DOHH2 (cell line): ENCODE measurements around the gene TOB1.

Experiments
- H3F3A ChIP-seq: fragments of 200-600 bp; sonication (generic), shearing (Covaris generic); 2 replicates; pipeline ENCODE4 v1.6.0; 2016; ENCODE audit warnings: antibody characterized with exemption, mild to moderate bottlenecking; ENCODE audit not compliant: control insufficient read depth, insufficient read depth
- H3K27ac ChIP-seq: fragments of 200-600 bp; sonication (generic); 2 replicates; pipeline ENCODE4 v1.5.1; 2014; ENCODE audit warnings: low read depth, mild to moderate bottlenecking, low read length, moderate library complexity
- H3K27me3 ChIP-seq: fragments of 200-600 bp; sonication (generic); 2 replicates; pipeline ENCODE4 v1.6.1; 2014; ENCODE audit warnings: mild to moderate bottlenecking, low read length, mixed read lengths; ENCODE audit not compliant: control insufficient read depth
- H3K36me3 ChIP-seq: fragments of 200-600 bp; sonication (generic); 2 replicates; pipeline ENCODE4 v1.6.1; 2014; ENCODE audit warnings: mild to moderate bottlenecking, low read length, moderate library complexity, mixed read lengths; ENCODE audit not compliant: control insufficient read depth
- H3K4me1 ChIP-seq: fragments of 200-600 bp; sonication (generic); 2 replicates; pipeline ENCODE4 v1.6.1; 2014; ENCODE audit warnings: mild to moderate bottlenecking, low read length, mixed read lengths; ENCODE audit not compliant: control insufficient read depth
- H3K4me2 ChIP-seq: fragments of 200-600 bp; sonication (generic); 2 replicates; pipeline ENCODE4 v1.6.0; 2014; ENCODE audit warnings: mild to moderate bottlenecking, low read length, moderate library complexity
- H3K4me3 ChIP-seq: fragments of 200-600 bp; sonication (generic); 2 replicates; pipeline ENCODE4 v1.5.1; 2014; ENCODE audit warnings: mild to moderate bottlenecking, low read length, mixed read lengths
- H3K79me2 ChIP-seq: fragments of 200-600 bp; sonication (generic); 2 replicates; pipeline ENCODE4 v1.6.1; 2014; ENCODE audit warnings: mild to moderate bottlenecking, low read length, mixed read lengths; ENCODE audit not compliant: control insufficient read depth
- H3K9me2 ChIP-seq: fragments of 200-600 bp; sonication (generic); replicated peaks from 2 replicates; pipeline ENCODE4 v1.6.1; 2014; ENCODE audit warnings: mild to moderate bottlenecking, low read length, mixed read lengths; ENCODE audit not compliant: control insufficient read depth
- H3K9me3 ChIP-seq: fragments of 200-600 bp; sonication (generic); 2 replicates; pipeline ENCODE4 v1.6.1; 2014; ENCODE audit warnings: antibody characterized with exemption, low read length, mixed read lengths; ENCODE audit not compliant: control insufficient read depth, insufficient read depth
- H4K20me1 ChIP-seq: fragments of 200-600 bp; sonication (generic); 2 replicates; pipeline ENCODE4 v1.6.0; 2014; ENCODE audit warnings: low read depth, mild to moderate bottlenecking, antibody characterized with exemption, low read length, moderate library complexity; ENCODE audit not compliant: control insufficient read depth, insufficient read depth
- CTCF ChIP-seq: fragments of 200-600 bp; sonication (generic); IDR thresholded peaks from one replicate; pipeline ENCODE4 v1.5.1; 2014; ENCODE audit warnings: antibody characterized with exemption, mild to moderate bottlenecking, low read depth, low read length; ENCODE audit not compliant: poor library complexity, severe bottlenecking
- EZH2phosphoT487 ChIP-seq: fragments of 200-600 bp; sonication (generic); IDR thresholded peaks from 2 replicates; pipeline ENCODE4 v1.6.1; 2017; ENCODE audit warnings: borderline replicate concordance, mild to moderate bottlenecking, antibody characterized with exemption, low read length, moderate library complexity, mixed read lengths

Gene TOB1

GRCh38 chr17:50836826-50837225 lies 29.3 kb downstream of the TOB1 start:
- no peaks in the 10 kb centered on the region for H3K27me3 ChIP-seq
- no peaks in the 10 kb centered on the region for H3K9me3 ChIP-seq
- H3K4me2 ChIP-seq, result no peak overlapping the region
- H3K4me1 ChIP-seq, result no peaks in the 10 kb centered on the region
- TF ChIP-seq EZH2phosphoT487, result no peak
- TF ChIP-seq CTCF, result no peak
- no peak overlapping the region for H3K4me3 ChIP-seq
- no peaks in the 10 kb centered on the region for H3K36me3 ChIP-seq
- H3K9me2 ChIP-seq, result no peaks in the 10 kb centered on the region
- H3F3A ChIP-seq, result no peaks in the 10 kb centered on the region
- H3K79me2 ChIP-seq, result no peaks in the 10 kb centered on the region
- no peak overlapping the region for H3K27ac ChIP-seq
- no peaks in the 10 kb centered on the region for H4K20me1 ChIP-seq

GRCh38 chr17:50835301-50836234 lies 30.6 kb downstream of the TOB1 start, which contains the start of gene WFIKKN2:
Gene WFIKKN2, plus strand, starts transcription at chr17:50835586. Its CDS starts 352 bp downstream, at chr17:50835938.
- no peak within 1 kb of the TSS for H3K27ac ChIP-seq
- no peaks in the 10 kb centered on the region for H3K36me3 ChIP-seq

GRCh38 chr17:50834429-50835300 lies 31.5 kb downstream of the TOB1 start:
- H3K27ac ChIP-seq, result no peak overlapping the region
- no peak overlapping the region for H3K4me3 ChIP-seq
- H3K9me3 ChIP-seq, result no peaks in the 10 kb centered on the region
- H3F3A ChIP-seq, result no peaks in the 10 kb centered on the region
- H3K9me2 ChIP-seq, result no peaks in the 10 kb centered on the region
- H3K36me3 ChIP-seq, result no peaks in the 10 kb centered on the region
- H3K4me2 ChIP-seq, result no peak overlapping the region
- no peaks in the 10 kb centered on the region for H4K20me1 ChIP-seq
- no peaks in the 10 kb centered on the region for H3K79me2 ChIP-seq
- no peaks in the 10 kb centered on the region for H3K4me1 ChIP-seq
- no peak for TF ChIP-seq EZH2phosphoT487
- no peak for TF ChIP-seq CTCF
- H3K27me3 ChIP-seq, result no peaks in the 10 kb centered on the region

More at GRCh38 chr17:50835301-50836234, 30.6 kb downstream of the TOB1 start, which contains the start of gene WFIKKN2:
- no peaks in the 10 kb centered on the region for H4K20me1 ChIP-seq
- H3K27me3 ChIP-seq, result no peaks in the 10 kb centered on the region
- no peak within 1 kb of the TSS for H3K4me3 ChIP-seq
- H3F3A ChIP-seq, result no peaks in the 10 kb centered on the region
- H3K4me2 ChIP-seq, result no peak within 1 kb of the TSS
- TF ChIP-seq CTCF, result no peak
- no peak for TF ChIP-seq EZH2phosphoT487
- H3K4me1 ChIP-seq, result no peaks in the 10 kb centered on the region
- H3K9me2 ChIP-seq, result no peaks in the 10 kb centered on the region
- no peaks in the 10 kb centered on the region for H3K79me2 ChIP-seq
- no peaks in the 10 kb centered on the region for H3K9me3 ChIP-seq
